GM13977 (cell line): ENCODE data around the gene LMNA.

Source experiments
- DNase-seq: peaks from one replicate; pipeline ENCODE4 v3.0.0; 2012; ENCODE audit warnings: low spot score
- CTCF ChIP-seq: IDR thresholded peaks from 2 replicates; pipeline ENCODE4 v1.5.1; 2012; ENCODE audit warnings: mild to moderate bottlenecking, control low read depth; ENCODE audit not compliant: insufficient read depth; ENCODE audit errors: extremely low read depth, missing control alignments
- in situ Hi-C: fragments of 300-500 bp; cut with MboI; formaldehyde crosslinking; loops from one replicate; pipeline ENCODE4 v1.12.0; 2022; ENCODE audit warnings: low sequenced_read_pairs, low pct_unique_long_range_greater_than_20kb, mixed read lengths, inconsistent platforms; ENCODE audit not compliant: unreplicated experiment

Gene LMNA

GRCh38 chr1:156098784-156099183, 15.7 kb upstream of the LMNA start:
- no peak for TF ChIP-seq CTCF
- in situ Hi-C loops = loop anchor here (10.0 kb wide), 1 partner anchor 216 kb away; no protein-coding TSS in a partner anchor
- DNase-seq = no peak

GRCh38 chr1:156099282-156099681, 15.2 kb upstream of the LMNA start:
- no peak for TF ChIP-seq CTCF
- DNase-seq = no peak
- in situ Hi-C loops = loop anchor here (10.0 kb wide), 1 partner anchor 216 kb away; no protein-coding TSS in a partner anchor

GRCh38 chr1:156100205-156100995, 14.1 kb upstream of the LMNA start:
- DNase-seq = no peak
- no peak for TF ChIP-seq CTCF
- in situ Hi-C loops = no loop called here

- no peak for DNase-seq
- in situ Hi-C loops = no loop called here
- TF ChIP-seq CTCF = no peak
Observed at GRCh38 chr1:156101880-156102279, 12.6 kb upstream of the LMNA start.

- no peak for TF ChIP-seq CTCF
- DNase-seq = no peak
- in situ Hi-C loops = no loop called here
Observed at GRCh38 chr1:156102633-156103511, 11.6 kb upstream of the LMNA start.

GRCh38 chr1:156103521-156103947, 11.0 kb upstream of the LMNA start:
- TF ChIP-seq CTCF = no peak
- DNase-seq = no peak
- in situ Hi-C loops = no loop called here
